ENCODE results near the gene POTEG.
"Not testable (repeated sequence)": the region's sequence is repeated elsewhere in the genome, so short reads cannot be mapped to it uniquely, and the experiment has no call there.

POTEG gene

DNA sequence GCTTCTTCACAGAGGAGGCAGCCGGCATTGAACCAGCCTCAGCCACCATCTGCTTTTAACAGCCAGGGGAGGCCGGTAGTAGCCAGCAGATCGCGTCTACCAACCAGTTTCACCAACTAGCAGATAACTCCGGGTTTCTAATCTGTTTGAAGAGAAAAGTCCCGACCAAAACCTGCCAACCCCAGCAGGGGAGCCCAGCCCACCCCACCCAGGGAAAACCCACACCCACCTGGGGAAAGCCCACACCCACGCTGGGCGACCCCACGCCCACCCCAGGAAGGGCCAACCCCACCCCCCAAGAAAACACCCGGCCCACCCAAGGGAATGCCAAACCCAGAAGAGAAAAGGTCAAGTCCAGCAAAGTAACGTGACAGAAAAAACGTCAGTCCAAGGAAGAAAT, at the start of gene POTEG:
Gene POTEG, minus strand, starts transcription at position 101 of the 400 bp plus-strand sequence. Its CDS starts 52 bp downstream, at position 49.
- not testable (repeated sequence) for DNase-seq

GRCh38 chr14:19482093-19482492, 48.0 kb upstream of the POTEG start:
- DNase-seq, result not testable (repeated sequence)

GRCh38 chr14:19481421-19481820, 47.3 kb upstream of the POTEG start:
- DNase-seq, result not testable (repeated sequence)

- not testable (repeated sequence) for DNase-seq
Measured at GRCh38 chr14:19480491-19480890, 46.4 kb upstream of the POTEG start.

DNA sequence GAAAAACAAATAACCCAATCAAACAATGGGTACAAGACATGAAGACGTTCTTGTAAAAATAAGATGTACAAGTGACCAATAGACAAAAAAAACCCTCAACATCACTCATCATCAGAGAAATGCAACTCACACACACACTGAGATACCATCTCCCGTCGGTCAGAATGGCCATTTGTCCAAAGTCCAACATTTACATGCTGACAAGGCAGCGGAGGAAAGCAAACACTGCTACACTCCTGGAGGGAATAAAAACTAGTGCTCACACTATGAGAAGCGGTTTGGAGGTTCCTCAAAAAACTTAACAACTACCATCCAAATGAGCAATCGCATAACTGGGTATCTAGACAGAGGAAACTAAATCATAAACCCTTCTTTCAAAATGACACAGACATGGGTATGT, 11.6 kb upstream of the POTEG start:
- DNase-seq, result not testable (repeated sequence)

- DNase-seq, result not testable (repeated sequence)
Measured at GRCh38 chr14:19439826-19440225, 5.7 kb upstream of the POTEG start.

DNA sequence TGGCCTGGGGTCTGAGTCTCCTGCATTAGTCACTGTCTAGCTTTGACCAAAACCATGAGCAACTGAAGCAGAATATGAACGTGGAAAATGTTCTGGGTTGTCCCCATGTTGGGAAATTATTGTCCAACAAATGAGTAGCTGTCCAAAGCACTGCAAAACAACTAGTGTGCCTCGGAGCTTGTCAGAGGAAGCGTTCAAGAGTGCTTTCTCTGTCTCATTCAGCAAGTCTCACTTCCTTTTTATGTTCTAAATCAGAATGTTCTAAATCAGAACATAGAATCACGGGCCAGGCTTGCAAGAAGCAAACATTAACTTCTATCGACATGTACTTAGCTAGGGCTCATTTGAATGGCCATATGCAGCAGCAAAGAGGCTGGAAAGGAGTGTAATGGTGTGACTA, 5.1 kb upstream of the POTEG start:
- DNase-seq, result not testable (repeated sequence)

- not testable (repeated sequence) for DNase-seq
Measured at GRCh38 chr14:19437126-19437443, 2.9 kb upstream of the POTEG start.

GRCh38 chr14:19436311-19437125, 2.4 kb upstream of the POTEG start:
- not testable (repeated sequence) for DNase-seq

GRCh38 chr14:19435852-19436251, 1.7 kb upstream of the POTEG start:
- not testable (repeated sequence) for DNase-seq

GRCh38 chr14:19434891-19435290, 750 bp upstream of the POTEG start:
- DNase-seq, result not testable (repeated sequence)

- not testable (repeated sequence) for DNase-seq
Measured at GRCh38 chr14:19433765-19434164, 376 bp downstream of the POTEG start.

GRCh38 chr14:19408519-19408918, 25.6 kb downstream of the POTEG start:
- not testable (repeated sequence) for DNase-seq

GRCh38 chr14:19402097-19402496, 32.0 kb downstream of the POTEG start:
- not testable (repeated sequence) for DNase-seq

GRCh38 chr14:19394727-19395126, 39.4 kb downstream of the POTEG start:
- DNase-seq, result not testable (repeated sequence)

DNA sequence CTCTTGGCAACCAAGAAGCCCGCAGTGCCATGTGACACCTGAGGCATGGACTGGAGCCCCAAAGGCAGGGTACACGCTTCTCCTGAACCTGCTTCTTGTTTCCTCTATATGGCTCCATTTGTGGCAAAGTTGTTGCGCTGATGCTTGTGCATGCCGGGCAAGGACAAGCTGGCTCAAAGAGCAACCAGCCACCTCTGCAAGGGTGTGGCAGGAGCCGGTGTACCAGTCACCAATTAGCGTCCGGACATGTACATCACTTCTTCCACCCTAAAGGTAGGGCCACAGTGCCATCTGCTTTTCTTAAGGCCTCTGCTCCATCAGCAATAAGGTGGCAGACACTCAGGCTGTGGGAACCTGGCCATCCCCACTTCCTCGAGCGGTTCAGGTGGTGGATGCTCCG, 43.9 kb downstream of the POTEG start:
- not testable (repeated sequence) for DNase-seq

DNA sequence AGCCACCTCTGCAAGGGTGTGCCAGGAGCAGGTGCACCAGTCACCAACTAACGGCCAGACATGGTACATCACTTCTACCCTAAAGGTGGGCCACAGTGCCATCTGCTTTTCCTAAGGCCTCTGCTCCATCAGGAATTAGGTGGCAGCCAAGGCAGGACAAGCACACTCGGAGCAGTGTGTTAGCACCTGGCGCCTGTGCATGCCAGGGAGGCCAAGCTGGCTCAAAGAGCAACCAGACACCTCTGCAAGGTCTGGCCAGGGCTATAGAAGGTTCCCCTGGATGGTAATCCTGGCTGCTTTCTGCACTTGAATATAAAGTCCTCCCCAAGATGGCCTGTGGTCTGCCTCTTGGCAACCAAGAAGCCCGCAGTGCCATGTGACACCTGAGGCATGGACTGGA, 45.4 kb downstream of the POTEG start:
- DNase-seq, result not testable (repeated sequence)

GRCh38 chr14:19386996-19387395, 47.1 kb downstream of the POTEG start:
- not testable (repeated sequence) for DNase-seq

DNA sequence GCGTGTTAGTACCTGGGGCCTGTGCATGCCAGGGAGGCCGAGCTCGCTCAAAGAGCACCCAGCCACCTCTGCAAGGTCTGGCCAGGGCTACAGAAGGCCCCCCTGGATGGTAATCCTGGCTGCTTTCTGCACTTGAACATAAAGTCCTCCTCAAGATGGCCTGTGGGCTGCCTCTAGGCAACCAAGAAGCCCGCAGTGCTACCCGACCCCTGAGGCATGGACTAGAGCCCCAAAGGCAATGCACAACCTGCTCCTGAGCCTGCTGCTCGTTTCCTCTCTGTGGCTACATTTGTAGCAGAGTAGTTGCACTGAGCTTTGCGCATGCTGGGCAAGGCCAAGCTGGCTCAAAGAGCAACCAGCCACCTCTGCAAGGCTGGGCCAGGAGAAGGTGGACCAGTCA, 47.8 kb downstream of the POTEG start:
- DNase-seq, result not testable (repeated sequence)

GRCh38 chr14:19384088-19384781, 49.9 kb downstream of the POTEG start:
- not testable (repeated sequence) for DNase-seq

DNA sequence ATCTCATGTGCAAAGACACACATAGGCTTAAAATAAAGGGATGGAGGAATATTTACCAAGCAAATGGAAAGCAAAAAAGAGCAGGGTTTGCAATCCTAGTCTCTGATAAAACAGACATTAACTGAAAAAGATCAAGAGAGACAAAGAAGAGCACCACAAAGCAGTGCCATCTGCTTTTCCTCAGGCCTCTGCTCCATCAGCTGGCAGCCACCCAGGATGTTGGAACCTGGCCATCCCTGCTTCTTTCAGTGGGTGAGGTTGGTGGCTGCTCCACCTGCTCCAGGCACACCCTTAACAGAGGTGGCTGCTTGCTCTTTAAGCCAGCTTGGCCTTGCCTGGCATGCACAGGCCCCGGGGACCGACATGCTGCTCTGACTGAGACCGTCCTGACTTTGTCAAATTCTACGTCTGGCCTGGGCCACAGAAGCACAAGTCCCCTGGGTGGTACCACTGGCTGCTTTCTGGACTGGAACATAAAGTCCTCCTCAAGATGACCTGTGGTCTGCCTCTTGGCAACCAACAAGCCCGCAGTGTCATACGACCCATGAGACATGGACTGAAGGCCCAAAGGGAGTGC, 51.0 kb downstream of the POTEG start:
- not testable (repeated sequence) for DNase-seq

- not testable (repeated sequence) for DNase-seq
Measured at GRCh38 chr14:19380137-19380536, 54.0 kb downstream of the POTEG start.

- not testable (repeated sequence) for DNase-seq
Measured at GRCh38 chr14:19374451-19374903, 59.7 kb downstream of the POTEG start.

Measured in DMS79 treated with DMSO at 0.1 percent for 48 hours (cell line).